Left kidney (tissue), 2 donors: ENCODE measurements around the gene ING5. TPM values are rescaled to one million over a fixed set of nuclear protein-coding genes. Genes with fewer than 3 reads are reported as not detected.

Experiments used
- DNase-seq: peaks from one replicate; pipeline ENCODE4 v3.0.0-alpha.2; 2013
- polyA plus RNA-seq: library from polyadenylated mRNA; unstranded; fragments of 120-200 nt; gene quantifications from one replicate; pipeline ENCODE4 v1.2.1, GENCODE V29; 2013; ENCODE audit not compliant: insufficient read length

The ING5 gene
- polyA plus RNA-seq, 1 donor = 50.6 TPM

DNA sequence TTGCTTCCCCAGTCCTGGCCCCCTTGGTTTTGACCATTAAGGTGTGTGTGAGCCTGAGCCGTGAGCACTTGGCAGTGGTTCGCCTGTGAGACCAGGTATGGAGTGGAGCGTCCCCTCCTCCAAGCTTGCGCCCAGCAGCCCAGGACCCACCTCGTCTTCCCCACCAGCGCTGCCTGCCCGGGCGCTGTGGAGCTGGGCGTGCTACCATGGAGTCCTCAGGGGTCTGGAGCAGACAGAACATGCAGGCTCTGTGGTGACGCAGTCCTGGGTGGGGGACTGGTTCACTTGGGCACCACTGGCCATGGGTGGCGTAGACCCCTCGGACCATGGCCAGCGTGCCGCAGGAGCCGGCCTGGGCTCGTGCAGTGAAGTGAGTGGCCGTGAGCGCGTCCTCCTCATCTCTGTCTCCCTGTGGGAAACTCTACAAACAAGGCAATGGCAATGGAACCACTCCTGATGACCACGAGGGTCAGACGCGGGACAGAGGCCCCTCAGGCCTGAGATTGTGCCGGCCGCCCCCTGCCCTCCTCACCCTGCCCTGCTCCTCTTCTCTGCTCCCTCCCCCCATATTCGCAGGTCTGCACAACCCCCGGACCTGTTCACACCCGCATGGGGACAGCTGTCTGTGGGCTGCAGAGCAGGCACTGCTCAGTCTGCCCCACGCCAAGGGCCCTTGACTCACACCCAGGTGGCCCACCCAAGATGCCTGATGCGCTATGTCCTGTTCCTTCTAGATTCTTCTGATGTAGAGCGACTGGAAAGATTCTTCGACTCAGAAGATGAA is 30.2 kb upstream of the ING5 start:
- no peak for DNase-seq

- DNase-seq = no peak
These were observed 29.3 kb upstream of the ING5 start for GRCh38 chr2:241672243-241673188.

GRCh38 chr2:241673189-241673663 is 28.6 kb upstream of the ING5 start:
- no peak for DNase-seq

GRCh38 chr2:241673797-241674725 is 27.8 kb upstream of the ING5 start:
- no peak for DNase-seq

DNA sequence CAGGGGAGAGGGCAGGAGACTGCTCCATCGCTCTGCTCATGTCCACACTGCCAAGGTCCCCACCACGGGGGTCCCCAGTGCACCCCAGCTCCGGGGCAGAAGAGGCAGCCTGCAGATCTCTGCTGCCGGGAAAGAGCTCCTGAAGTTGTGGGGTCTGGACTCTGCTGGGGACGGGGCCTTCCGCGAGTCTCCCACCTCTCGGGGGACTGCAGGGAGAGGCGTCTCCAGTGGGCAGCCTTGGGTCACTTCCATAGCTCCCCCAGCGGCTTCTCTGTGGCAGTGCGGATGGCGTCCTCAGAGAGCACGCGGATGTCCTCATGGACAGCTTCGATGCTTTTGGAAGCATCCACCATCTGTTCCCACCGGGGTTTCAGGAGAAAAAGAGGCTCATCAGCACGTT is 26.0 kb upstream of the ING5 start:
- no peak for DNase-seq

GRCh38 chr2:241676665-241677064 is 25.2 kb upstream of the ING5 start:
- DNase-seq = no peak

GRCh38 chr2:241677392-241677791 is 24.4 kb upstream of the ING5 start:
- no peak for DNase-seq

DNA sequence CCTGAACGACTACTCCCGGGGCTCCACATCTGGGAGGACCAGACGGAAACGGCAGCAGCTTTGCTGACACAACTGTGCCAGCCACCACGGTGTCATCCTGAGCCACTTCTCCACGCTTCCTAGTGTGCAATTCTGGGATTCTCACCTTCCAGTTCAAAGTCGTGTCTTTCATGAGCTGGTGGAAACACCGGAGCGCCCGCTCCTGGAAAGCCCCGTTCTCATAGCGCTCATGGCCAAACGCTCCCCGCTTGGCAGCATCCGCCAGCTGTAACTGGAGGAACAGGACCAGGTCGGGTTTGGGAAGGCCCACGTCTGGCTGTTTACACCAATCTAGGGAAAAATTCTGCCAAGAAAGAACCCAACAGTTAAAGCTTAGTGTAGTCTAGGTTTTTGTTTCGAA is 23.5 kb upstream of the ING5 start:
- DNase-seq = no peak

DNA sequence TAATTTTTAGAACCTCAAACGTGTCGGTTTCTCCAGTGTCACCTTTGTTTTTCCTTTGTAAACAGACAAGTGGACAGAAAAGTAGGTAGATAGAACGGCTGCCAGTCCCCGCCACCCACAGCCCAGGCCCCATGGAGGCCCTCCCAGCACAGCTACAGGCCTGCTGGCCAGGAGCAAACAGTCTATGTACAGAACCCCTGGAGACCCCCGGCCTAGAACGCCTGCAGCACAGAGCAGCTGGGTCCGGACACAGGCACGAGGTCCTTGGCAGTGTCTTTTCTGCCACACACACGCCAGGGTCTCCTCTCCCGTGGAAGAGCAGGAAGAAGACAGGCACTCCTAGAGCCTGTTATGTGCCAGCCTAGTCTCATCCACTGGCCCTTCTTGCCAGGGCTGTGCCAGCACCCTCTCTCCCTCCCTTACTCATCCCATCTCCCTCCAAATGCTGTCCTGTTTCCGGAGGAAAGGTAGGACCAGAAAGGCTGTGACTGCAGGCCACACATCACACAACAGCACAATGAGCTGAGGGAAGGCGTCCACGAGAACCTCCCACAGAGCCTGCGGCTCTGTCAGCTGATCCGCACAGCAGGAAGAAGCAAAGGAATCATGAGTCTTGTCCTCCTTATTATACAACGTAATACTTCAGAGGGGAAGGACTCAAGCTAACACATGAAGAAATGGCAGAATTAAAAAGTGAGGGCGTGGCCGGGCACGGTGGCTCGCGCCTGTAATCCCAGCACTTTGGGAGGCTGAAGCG is 22.9 kb upstream of the ING5 start:
- DNase-seq = no peak

DNA sequence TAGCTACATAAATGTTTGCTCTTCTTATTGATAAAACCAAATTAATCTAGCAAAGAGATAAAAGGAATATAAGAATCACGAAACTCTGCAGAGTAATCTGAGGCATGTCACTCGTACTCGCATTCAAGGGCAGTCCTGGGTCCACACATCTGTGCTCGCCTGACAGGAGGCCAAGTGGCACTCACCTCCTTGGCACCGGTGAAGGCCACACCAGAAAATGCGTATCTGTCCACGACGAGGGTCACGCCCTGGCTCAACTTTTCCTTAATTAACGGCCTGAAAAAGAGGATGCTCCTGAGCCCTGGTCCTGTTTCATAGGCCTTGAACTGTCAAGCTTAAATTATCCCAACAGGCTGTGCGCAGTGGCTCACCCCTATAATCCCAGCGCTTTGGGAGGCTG is 21.8 kb upstream of the ING5 start:
- no peak for DNase-seq

DNA sequence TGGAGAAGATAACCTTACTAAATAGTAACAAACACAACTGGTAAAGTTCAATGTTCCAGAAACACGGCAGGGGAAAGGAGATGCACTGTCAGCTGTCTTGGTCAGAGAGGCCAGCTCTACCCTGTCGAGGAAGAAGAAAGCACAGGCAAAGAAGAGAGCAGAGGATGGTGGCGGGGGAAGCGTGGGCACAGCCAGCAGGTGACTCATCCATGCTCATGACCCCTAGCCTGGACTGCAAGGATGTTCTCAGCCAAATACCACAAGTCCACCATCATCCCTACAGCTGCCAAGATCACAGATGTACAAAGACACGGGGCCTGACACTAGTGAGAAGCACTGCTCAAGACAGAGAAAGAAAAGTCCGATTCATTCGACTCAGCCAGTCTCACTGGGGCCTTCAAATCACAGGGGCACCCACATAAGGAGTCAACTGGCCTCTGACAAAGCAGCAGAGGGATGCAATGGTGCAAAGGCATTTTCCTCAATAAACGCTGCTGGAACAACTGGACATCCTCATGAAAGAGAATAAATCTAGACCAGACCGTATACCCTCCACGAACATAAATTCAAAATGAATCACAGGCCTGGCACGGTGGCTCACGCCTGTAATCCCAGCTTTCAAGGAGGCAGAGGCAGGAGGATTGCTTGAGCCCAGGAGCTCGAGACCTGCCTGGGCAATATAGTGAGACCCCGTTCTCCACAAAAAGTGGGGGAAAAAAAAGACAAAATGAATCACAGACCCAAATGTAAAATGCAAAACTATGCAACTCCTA is 20.8 kb upstream of the ING5 start:
- DNase-seq = no peak

DNA sequence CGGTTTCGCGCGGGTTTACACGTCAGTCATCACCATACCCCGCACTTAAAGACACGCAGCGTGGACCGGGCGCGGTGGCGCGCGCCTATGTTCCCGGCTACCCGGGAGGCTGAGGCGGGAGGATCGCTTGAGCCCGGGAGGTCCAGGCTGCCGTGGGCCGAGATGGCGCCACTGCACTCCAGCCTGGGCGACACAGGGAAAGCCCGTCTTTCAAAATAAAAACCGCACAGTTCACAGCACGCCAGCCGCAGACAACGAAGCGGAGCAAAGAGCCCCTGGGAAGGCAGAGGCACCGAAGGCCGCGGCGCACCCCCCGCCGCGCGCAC is 15.6 kb upstream of the ING5 start:
- no peak for DNase-seq

DNA sequence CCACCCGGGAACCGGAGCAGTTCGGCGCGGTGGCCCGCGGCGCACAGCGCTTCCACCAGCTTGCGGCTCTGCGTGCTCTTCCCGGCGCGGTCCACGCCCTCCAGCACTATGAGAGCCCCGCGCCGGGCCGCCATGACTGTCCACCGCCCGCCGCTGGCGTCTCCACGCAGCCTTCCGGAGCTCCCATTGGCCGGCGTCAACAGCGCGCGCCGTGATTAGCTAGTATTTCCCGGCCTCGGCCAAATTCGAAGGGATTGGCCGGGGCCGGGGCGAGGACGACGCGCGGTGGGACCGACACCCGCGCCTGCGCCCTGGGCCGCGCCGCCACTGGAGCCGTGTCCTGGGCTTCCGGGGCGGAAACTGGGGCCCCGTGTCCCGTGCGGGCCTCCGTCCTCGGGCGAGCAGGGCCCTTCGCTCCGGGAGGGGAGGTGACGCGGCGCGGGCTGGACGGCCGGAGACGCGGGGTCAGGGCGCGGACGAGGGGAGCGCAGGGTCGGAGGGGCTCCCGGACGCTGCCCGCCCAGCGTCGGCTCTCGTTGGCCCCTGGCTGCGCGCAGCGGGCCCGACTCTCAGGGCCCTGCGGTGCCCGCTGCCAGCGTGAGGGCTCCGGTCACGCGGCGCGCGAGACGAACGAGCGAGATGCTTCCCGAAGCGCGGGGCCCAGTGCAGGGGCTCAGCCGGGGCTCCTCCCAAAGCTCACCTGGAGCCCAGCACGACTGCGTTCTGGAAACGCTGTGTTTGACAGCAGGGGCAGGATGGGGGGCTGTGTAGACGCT is 15.0 kb upstream of the ING5 start, which contains the start of gene DTYMK:
Gene DTYMK (minus strand): TSS at position 166 of the 776 bp plus-strand sequence. CDS start 32 bp downstream, at position 134.
- DNase-seq = peak; percentile 96

GRCh38 chr2:241689306-241689705 is 12.5 kb upstream of the ING5 start:
- DNase-seq = no peak

GRCh38 chr2:241690202-241690717 is 11.6 kb upstream of the ING5 start:
- DNase-seq = no peak

DNA sequence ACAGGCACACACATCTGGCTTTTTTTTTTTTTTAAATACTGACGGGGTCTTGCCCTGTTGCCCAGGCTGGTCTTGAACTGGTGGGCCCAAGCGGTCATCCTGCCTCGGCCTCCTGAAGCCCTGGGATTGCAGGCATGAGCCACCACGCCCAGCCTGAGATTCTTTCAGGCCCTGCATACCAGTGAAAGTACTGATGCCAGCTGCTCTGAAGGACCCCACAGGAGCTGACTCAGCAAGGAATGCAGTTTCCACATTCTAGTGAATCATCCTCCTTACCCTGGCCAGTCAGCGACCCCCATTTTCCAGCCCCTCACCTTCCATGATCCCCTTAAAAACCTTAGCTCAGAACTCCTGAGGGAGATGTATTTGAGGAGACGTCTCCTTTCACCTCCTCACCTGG is 9.4 kb upstream of the ING5 start:
- DNase-seq = no peak

DNA sequence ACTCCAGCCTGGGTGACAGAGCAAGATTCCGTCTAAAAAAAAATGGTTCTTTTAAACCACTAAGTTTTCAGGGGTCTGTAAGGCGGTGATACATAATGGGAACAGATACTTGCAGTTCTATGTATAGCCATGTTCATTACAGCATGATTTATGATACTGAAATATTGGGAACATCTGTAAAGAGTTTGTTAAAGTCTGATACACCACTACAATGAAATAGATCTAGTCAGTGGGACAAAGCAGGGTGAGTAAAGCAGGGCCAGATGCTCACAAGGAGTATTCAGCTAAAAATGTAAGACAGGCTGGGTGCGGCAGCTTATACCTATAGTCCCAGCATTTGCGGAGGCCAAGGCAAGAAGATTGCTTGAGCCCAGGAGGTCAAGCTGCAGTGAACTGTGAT is 6.2 kb upstream of the ING5 start:
- DNase-seq = no peak

DNA sequence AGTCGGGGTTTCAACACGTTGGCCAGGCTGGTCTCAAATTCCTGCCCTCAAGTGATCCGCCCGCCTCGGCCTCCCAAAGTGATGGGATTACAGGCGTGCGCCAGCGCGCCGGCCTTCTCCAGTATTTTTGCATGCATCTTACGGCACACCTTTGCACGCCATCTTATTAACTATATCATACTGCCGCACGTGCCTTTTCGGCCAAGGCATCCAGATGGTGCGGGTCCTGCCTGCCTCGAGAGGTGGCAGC is 765 bp upstream of the ING5 start:
- DNase-seq = no peak

- peak; percentile 81 for DNase-seq
These were observed 554 bp downstream of the ING5 start for GRCh38 chr2:241702155-241703031.
